AG10803 (cell line): Measurements from ENCODE around the gene FUT3.
"Not testable (repeated sequence)": the region's sequence is repeated elsewhere in the genome, so short reads cannot be mapped to it uniquely, and the experiment has no call there.

ENCODE experiments used
- DNase-seq: peaks from one replicate; pipeline ENCODE4 v3.0.0; 2010; ENCODE audit warnings: low read depth
- H3K4me3 ChIP-seq: 2 replicates; pipeline ENCODE4 v1.5.1; 2011; ENCODE audit warnings: mild to moderate bottlenecking, low read length, control low read depth
- TF ChIP-seq, protein P1 (sequence below): conservative IDR thresholded peaks from 2 replicates; pipeline ENCODE4 v1.5.1; 2011; ENCODE audit warnings: mild to moderate bottlenecking, low read length, control low read depth, inconsistent platforms

The FUT3 gene

DNA sequence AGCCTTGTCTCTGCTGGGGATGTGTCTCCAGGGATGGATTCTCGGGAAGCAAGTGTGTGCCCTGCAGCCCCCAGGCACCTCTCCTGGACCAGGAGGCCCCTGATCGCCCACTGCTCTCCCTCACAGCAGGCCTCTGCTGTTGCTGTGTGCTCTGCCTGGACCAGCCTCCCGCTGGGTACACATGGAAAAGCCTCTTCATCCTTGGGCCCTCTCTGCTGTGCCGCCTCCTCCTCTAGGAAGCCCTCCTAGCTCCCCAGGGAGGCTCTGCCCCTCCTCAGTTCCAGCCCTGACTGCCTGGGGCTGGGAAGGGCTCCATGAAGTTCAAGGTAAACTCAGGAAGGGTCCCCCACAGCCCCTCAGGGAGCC is 40.3 kb upstream of the FUT3 start:
- no peak for DNase-seq
- TF ChIP-seq, protein P1, sequence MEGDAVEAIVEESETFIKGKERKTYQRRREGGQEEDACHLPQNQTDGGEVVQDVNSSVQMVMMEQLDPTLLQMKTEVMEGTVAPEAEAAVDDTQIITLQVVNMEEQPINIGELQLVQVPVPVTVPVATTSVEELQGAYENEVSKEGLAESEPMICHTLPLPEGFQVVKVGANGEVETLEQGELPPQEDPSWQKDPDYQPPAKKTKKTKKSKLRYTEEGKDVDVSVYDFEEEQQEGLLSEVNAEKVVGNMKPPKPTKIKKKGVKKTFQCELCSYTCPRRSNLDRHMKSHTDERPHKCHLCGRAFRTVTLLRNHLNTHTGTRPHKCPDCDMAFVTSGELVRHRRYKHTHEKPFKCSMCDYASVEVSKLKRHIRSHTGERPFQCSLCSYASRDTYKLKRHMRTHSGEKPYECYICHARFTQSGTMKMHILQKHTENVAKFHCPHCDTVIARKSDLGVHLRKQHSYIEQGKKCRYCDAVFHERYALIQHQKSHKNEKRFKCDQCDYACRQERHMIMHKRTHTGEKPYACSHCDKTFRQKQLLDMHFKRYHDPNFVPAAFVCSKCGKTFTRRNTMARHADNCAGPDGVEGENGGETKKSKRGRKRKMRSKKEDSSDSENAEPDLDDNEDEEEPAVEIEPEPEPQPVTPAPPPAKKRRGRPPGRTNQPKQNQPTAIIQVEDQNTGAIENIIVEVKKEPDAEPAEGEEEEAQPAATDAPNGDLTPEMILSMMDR: no peak
- no peak overlapping the region for H3K4me3 ChIP-seq

DNA sequence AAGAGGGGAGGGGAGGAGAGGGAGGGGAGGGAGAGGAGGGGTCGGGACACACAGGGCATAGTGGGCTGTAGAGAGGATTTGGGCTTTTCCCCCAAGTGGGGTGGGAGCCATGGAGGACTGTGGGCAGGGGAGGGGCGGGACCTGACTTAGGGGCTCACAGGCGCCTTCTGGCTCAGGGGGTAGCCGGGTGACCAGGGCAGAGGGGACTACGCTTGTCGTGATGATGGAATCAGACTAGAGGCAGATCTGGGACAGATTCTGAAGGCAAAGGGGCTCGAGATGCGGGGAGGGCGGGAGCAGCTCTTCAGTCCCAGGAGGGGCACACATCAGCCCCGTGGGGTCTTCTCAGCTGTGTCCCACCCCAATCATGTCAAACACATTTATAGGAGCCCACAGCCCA is 38.9 kb upstream of the FUT3 start:
- DNase-seq: no peak
- no peak overlapping the region for H3K4me3 ChIP-seq
- TF ChIP-seq, protein P1: no peak

DNA sequence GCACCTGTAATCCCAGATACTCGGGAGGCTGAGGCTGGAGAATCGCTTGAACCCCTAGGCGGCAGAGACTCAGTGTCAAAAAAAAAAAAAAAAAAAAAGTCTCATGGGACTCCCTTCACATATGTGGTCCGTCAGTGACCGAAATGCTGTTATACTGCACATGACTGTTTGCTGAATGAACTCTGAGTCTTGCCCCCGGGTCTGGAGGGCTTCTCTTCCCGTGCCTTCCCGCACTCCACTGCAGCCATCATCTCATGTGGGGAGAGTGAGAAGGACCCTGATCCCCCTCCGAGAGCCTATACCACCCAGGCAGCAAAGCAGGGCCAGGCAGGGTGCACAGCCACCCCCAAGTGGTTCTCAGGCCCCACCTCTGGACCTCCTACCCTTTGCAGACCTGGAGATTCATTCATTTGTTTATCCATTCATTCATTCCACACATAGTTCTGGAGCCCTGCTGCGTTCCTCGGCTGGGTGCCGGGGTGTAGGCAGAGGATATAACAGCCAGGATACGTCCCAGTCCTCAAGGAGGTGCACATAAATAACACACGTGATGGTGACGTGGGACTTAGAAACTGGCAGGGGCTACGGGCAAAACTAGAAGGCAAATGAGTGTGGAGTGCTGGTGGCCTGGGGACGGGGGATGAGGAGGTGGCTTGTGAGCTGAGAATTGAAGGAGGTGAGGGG is 38.2 kb upstream of the FUT3 start:
- TF ChIP-seq, protein P1: no peak

DNA sequence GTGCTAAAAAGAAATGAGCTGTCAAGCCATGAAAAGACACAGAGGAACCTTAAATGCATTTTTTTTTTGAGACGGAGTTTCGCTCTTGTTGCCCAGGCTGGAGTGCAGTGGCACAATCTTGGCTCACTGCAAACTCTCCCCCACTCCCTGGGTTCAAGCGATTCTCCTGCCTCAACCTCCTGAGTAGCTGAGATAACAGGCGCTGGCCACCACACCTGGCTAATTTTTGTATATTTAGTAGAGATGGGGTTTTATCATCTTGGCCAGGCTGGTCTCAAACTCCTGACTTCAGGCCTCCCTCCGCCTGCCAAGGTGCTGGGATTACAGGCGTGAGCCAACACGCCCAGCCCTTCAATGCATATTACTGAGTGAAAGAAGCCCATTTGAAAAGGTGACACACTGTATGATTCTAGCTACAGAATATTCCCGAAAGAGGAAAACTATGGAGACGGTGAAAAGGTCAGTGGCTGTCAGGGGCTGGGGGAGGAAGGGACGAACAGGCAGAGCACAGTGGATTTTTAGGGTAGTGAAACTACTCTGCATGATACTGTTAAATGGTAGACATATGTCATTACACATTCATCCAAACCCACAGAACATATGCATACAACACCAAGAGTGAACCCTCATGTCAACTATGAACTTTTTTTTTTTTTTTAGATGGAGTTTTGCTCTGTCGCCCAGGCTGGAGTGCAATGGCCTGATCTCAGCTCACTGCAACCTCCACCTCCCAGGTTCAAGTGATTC is 33.0 kb upstream of the FUT3 start:
- DNase-seq, H3K4me3 ChIP-seq: not testable (repeated sequence)

More for the DNA sequence above, 38.2 kb upstream of the FUT3 start:
- peak; percentile 54 for DNase-seq
- H3K4me3 ChIP-seq: no peak overlapping the region

DNA sequence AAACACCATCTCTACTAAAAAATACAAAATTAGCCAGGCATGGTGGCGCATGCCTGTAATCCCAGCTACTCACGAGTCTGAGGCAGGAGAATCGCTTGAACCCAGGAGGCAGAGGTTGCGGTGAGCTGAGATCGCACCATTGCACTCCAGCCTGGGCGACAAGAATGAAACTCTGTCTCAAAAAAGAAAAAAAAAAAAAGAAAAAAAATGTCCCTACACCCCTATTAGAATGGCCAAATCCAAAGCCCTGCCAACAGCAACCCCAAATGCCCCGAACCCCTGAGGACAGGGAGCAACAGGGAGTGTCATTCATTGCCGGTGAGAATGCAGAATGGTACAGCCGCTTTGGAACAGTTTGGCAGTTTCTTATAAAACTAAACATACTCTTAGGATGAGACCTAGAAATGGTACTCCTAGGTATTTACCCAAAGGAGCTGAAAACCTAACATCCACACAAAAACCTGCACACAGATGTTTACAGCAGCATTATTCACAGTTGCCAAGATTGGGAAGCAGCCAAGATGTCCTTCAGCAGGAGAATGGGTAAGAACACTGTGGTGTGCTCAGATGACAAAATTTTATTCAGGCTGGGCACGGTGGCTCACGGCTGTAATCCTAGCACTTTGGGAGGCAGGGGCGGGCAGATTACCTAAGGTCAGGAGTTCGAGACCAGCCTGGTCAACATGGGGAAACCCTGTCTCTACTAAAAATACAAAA is 32.1 kb upstream of the FUT3 start:
- not testable (repeated sequence) for H3K4me3 ChIP-seq
- DNase-seq: peak; percentile 23

DNA sequence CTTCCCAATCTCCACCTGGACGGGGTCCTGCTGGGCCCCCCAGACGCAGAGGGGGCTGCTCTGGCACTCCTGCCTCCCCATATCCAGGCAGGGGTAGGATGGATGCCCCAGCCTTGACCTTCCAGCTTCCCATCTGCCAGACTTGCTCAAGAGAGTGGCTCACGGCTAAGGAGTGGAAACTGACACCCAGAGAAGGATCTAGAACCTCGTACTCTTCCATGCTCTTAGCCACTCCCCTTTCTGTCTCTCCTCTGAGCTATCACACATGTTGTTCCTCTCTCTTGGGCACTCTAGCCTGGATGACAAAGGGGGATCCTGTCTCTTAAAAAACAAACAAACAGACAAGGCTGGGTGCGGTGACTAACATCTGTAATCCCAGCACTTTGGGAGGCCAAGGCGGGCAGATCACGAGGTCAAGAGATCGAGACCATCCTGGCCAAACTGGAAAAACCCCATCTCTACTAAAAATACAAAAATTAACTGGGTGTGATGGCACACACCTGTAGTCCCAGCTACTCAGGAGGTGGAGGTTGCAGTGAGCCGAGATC is 31.2 kb upstream of the FUT3 start:
- TF ChIP-seq, protein P1: no peak
- no peak overlapping the region for H3K4me3 ChIP-seq
- DNase-seq: no peak

DNA sequence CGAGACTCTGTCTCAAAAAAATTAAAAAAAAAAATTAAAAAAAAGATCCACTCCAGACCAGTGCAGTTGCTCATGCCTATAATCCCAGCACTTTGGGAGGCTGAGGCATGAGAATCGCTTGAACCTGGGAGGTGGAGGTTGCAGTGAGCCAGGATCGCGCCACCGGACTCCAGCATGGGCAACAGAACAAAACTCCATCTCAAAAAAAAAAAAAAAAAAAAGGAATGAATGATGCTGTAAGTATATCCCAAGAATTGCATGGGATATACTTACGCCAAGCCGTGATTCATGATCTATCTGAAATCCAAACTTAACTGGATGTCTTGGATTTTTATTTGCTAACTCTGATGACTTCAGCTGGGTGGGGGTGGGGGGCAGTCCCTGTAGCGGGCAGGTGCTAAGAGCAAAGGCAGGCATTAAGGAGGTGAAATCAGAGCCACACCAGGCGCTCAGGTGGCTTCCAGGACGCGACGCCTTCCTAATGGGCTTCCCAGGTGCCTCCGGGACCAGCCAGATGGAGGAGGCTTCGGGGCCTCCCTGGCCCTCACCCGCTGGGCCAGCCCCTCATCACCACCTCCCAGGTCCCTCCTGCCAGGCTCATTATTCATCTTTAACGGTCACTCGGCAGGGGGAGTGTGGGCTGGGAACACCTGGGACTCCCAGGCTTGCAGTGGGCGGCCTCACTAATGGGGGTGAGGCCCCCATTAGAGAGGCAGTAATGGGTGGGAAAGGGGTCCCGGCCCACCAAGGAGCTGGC is 30.5 kb upstream of the FUT3 start:
- TF ChIP-seq, protein P1: no peak
- no peak overlapping the region for H3K4me3 ChIP-seq
- no peak for DNase-seq
